DOHH2 (cell line): ENCODE measurements around the gene PPP1R13B.

Source experiments
- H3F3A ChIP-seq: fragments of 200-600 bp; sonication (generic), shearing (Covaris generic); 2 replicates; pipeline ENCODE4 v1.6.0; 2016; ENCODE audit warnings: antibody characterized with exemption, mild to moderate bottlenecking; ENCODE audit not compliant: control insufficient read depth, insufficient read depth
- H3K27ac ChIP-seq: fragments of 200-600 bp; sonication (generic); 2 replicates; pipeline ENCODE4 v1.5.1; 2014; ENCODE audit warnings: low read depth, mild to moderate bottlenecking, low read length, moderate library complexity
- H3K27me3 ChIP-seq: fragments of 200-600 bp; sonication (generic); 2 replicates; pipeline ENCODE4 v1.6.1; 2014; ENCODE audit warnings: mild to moderate bottlenecking, low read length, mixed read lengths; ENCODE audit not compliant: control insufficient read depth
- H3K36me3 ChIP-seq: fragments of 200-600 bp; sonication (generic); 2 replicates; pipeline ENCODE4 v1.6.1; 2014; ENCODE audit warnings: mild to moderate bottlenecking, low read length, moderate library complexity, mixed read lengths; ENCODE audit not compliant: control insufficient read depth
- H3K4me1 ChIP-seq: fragments of 200-600 bp; sonication (generic); 2 replicates; pipeline ENCODE4 v1.6.1; 2014; ENCODE audit warnings: mild to moderate bottlenecking, low read length, mixed read lengths; ENCODE audit not compliant: control insufficient read depth
- H3K4me2 ChIP-seq: fragments of 200-600 bp; sonication (generic); 2 replicates; pipeline ENCODE4 v1.6.0; 2014; ENCODE audit warnings: mild to moderate bottlenecking, low read length, moderate library complexity
- H3K4me3 ChIP-seq: fragments of 200-600 bp; sonication (generic); 2 replicates; pipeline ENCODE4 v1.5.1; 2014; ENCODE audit warnings: mild to moderate bottlenecking, low read length, mixed read lengths
- H3K79me2 ChIP-seq: fragments of 200-600 bp; sonication (generic); 2 replicates; pipeline ENCODE4 v1.6.1; 2014; ENCODE audit warnings: mild to moderate bottlenecking, low read length, mixed read lengths; ENCODE audit not compliant: control insufficient read depth
- H3K9me2 ChIP-seq: fragments of 200-600 bp; sonication (generic); replicated peaks from 2 replicates; pipeline ENCODE4 v1.6.1; 2014; ENCODE audit warnings: mild to moderate bottlenecking, low read length, mixed read lengths; ENCODE audit not compliant: control insufficient read depth
- H3K9me3 ChIP-seq: fragments of 200-600 bp; sonication (generic); 2 replicates; pipeline ENCODE4 v1.6.1; 2014; ENCODE audit warnings: antibody characterized with exemption, low read length, mixed read lengths; ENCODE audit not compliant: control insufficient read depth, insufficient read depth
- H4K20me1 ChIP-seq: fragments of 200-600 bp; sonication (generic); 2 replicates; pipeline ENCODE4 v1.6.0; 2014; ENCODE audit warnings: low read depth, mild to moderate bottlenecking, antibody characterized with exemption, low read length, moderate library complexity; ENCODE audit not compliant: control insufficient read depth, insufficient read depth
- EZH2phosphoT487 ChIP-seq: fragments of 200-600 bp; sonication (generic); IDR thresholded peaks from 2 replicates; pipeline ENCODE4 v1.6.1; 2017; ENCODE audit warnings: borderline replicate concordance, mild to moderate bottlenecking, antibody characterized with exemption, low read length, moderate library complexity, mixed read lengths
- TF ChIP-seq, protein P1 (sequence below): fragments of 200-600 bp; sonication (generic); IDR thresholded peaks from one replicate; pipeline ENCODE4 v1.5.1; 2014; ENCODE audit warnings: antibody characterized with exemption, mild to moderate bottlenecking, low read depth, low read length; ENCODE audit not compliant: poor library complexity, severe bottlenecking

Gene PPP1R13B

DNA sequence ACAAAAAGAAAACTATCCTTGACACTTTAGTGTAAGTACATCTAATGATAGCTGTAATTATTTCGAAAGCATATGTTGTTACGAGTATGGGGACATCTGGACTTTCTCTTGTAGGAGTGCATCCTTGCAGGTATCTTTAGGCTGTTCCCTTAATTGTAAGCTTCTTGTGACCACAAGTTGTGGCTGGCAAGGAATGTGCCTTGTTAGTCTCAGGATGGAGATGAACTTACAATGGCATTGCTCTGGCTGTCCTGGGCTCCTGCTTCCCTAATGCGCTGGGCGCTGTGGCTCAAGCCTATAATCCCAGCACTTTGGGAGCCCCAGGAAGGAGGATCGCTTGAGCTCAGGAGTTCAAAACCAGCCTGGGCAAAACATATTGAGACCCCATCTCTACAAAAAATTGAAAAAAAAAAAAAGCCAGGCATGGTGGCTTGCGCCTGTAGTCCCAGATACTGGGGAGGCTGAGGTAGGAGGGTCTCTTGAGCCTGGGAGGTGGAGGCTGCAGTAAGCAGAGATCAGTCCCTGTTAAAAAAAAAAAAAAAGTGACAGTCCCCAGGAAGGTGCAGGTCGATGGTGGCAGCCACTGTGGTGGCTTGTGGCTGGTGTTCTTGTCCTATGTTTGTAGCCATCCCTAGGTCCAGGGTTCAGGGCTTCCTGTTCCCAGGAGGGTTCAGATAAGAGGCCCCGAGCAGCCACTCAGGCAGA, 23.7 kb upstream of the PPP1R13B start:
- Histone ChIP-seq H3K36me3 (no peaks in the 10 kb centered on the region), H3K27ac (no peak overlapping the region), H3K9me2 (no peaks in the 10 kb centered on the region), H3K4me2 (peak overlapping the region; percentile 88), H3K4me1 (peaks cover 19% of the 10 kb centered on the region), H3K9me3 (no peaks in the 10 kb centered on the region), H4K20me1 (no peaks in the 10 kb centered on the region), H3K4me3 (no peak overlapping the region), H3K27me3 (no peaks in the 10 kb centered on the region), H3F3A (no peaks in the 10 kb centered on the region; the same call in 1 of the 2 replicates), H3K79me2 (peaks cover 8% of the 10 kb centered on the region)
- TF ChIP-seq EZH2phosphoT487 = no peak
- TF ChIP-seq, protein P1, sequence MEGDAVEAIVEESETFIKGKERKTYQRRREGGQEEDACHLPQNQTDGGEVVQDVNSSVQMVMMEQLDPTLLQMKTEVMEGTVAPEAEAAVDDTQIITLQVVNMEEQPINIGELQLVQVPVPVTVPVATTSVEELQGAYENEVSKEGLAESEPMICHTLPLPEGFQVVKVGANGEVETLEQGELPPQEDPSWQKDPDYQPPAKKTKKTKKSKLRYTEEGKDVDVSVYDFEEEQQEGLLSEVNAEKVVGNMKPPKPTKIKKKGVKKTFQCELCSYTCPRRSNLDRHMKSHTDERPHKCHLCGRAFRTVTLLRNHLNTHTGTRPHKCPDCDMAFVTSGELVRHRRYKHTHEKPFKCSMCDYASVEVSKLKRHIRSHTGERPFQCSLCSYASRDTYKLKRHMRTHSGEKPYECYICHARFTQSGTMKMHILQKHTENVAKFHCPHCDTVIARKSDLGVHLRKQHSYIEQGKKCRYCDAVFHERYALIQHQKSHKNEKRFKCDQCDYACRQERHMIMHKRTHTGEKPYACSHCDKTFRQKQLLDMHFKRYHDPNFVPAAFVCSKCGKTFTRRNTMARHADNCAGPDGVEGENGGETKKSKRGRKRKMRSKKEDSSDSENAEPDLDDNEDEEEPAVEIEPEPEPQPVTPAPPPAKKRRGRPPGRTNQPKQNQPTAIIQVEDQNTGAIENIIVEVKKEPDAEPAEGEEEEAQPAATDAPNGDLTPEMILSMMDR = no peak

DNA sequence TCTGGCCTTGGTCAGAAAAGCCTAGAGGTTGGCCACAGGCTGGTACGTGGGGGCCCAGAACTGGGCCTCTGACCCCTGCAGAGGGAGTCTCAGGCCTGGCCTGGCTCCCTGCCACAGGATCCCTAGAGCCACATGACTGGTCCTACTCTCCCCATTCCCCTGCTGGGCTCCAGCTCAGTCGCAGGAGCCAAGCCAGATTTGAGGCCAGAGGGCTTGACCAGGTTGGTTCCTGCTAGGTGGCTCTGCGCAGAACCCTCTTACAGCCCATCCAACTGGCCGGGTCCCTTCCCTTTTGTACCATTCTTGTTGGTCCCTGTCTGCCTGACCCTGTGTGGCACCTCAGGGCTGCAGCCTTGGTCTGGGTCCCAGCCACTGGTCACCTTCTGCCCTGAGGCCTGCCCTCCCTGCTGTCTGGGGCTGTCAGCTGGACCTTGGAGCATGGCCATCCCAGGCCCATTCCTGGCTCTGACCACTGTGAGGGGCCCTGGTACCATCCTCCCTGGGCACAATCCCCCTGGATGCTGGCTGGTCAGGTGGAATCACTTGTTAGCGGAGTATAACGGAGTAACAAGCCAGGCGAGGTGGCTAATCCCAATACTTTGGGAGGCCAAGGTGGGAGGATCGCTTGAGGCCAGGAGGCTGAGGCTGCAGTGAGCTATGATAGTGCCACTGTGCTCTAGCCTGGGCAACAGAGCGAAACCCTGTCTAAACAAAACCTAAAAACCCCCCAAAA, 22.9 kb upstream of the PPP1R13B start:
- H3K4me1 ChIP-seq = peaks cover 19% of the 10 kb centered on the region
- no peaks in the 10 kb centered on the region for H3K36me3 ChIP-seq
- H3K79me2 ChIP-seq = peaks cover 8% of the 10 kb centered on the region
- H3K4me2 ChIP-seq = no peak overlapping the region
- TF ChIP-seq EZH2phosphoT487 = no peak
- TF ChIP-seq, protein P1 = no peak
- no peak overlapping the region for H3K4me3 ChIP-seq
- no peaks in the 10 kb centered on the region; the same call in 1 of the 2 replicates for H3F3A ChIP-seq
- no peaks in the 10 kb centered on the region for H3K9me3 ChIP-seq
- no peaks in the 10 kb centered on the region for H4K20me1 ChIP-seq
- H3K9me2 ChIP-seq = no peaks in the 10 kb centered on the region
- no peak overlapping the region for H3K27ac ChIP-seq
- H3K27me3 ChIP-seq = no peaks in the 10 kb centered on the region

DNA sequence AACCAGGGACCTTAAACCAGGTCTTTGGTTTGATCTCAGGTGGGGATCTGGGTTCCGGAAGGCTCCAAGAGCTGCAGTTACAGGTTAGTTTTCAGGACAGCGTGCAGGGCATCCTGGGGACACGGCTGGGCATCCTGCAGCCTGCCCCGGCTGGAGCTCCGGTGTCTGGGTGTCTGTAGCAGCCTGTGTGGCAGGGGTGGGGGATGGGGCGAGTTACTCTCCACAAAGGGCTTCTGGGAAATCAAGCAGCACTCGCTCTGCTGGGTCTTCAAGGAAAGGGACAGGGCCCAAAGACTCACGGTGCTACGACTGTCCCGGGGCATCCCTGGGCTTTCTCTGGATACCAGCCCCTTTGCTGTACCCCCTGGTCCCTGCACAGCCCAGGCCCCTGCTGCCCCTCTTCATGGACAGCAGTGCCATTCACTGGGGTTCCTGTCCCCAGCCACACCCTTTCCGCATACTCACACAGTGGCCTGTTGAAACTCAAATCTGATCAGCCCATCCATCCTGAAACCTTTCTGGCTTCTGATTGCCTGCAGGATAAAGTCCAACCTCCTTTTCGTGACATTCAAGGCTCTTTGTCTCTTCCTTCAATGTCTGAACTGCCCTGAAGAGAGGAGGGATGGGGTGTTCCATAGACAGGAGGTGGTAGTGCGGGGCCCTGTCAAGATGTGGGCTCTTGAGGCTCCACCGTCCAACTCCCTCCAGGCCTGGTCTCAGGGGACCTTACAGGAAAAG, 22.2 kb upstream of the PPP1R13B start:
- H3K4me3 ChIP-seq = no peak overlapping the region
- H3K4me1 ChIP-seq = peaks cover 17% of the 10 kb centered on the region
- H3K36me3 ChIP-seq = no peaks in the 10 kb centered on the region
- TF ChIP-seq EZH2phosphoT487 = no peak
- TF ChIP-seq, protein P1 = no peak
- no peaks in the 10 kb centered on the region for H3K27me3 ChIP-seq
- no peaks in the 10 kb centered on the region for H4K20me1 ChIP-seq
- no peak overlapping the region for H3K27ac ChIP-seq
- no peaks in the 10 kb centered on the region; the same call in 1 of the 2 replicates for H3F3A ChIP-seq
- no peaks in the 10 kb centered on the region for H3K9me3 ChIP-seq
- no peaks in the 10 kb centered on the region for H3K9me2 ChIP-seq
- peaks cover 8% of the 10 kb centered on the region for H3K79me2 ChIP-seq
- no peak overlapping the region for H3K4me2 ChIP-seq
